Progenitor cell of endocrine pancreas (in vitro differentiated cells): ENCODE measurements around the gene GADD45A. TPM values are rescaled to one million over a fixed set of nuclear protein-coding genes. Genes with fewer than 3 reads are reported as not detected.

Experiments
- DNase-seq: peaks from one replicate; pipeline ENCODE4 v3.0.0; 2021; ENCODE audit warnings: low spot score; ENCODE audit not compliant: unreplicated experiment
- H3K27ac Mint-ChIP-seq: 2 replicates; pipeline ENCODE4 v1.8.0; 2021; ENCODE audit warnings: mild to moderate bottlenecking, moderate library complexity, mixed read lengths
- H3K27me3 Mint-ChIP-seq: 2 replicates; pipeline ENCODE4 v1.8.0; 2021; ENCODE audit warnings: mixed read lengths
- H3K36me3 Mint-ChIP-seq: 2 replicates; pipeline ENCODE4 v1.8.0; 2022; ENCODE audit warnings: mixed read lengths; ENCODE audit not compliant: insufficient read depth
- H3K4me1 Mint-ChIP-seq: 2 replicates; pipeline ENCODE4 v1.8.0; 2021; ENCODE audit warnings: low read depth, mixed read lengths
- H3K4me3 Mint-ChIP-seq: 2 replicates; pipeline ENCODE4 v1.8.0; 2021; ENCODE audit warnings: low read depth, mild to moderate bottlenecking, moderate library complexity, mixed read lengths
- H3K9me3 Mint-ChIP-seq: 2 replicates; pipeline ENCODE4 v1.8.0; 2021; ENCODE audit warnings: low read depth, mixed read lengths
- CTCF ChIP-seq: fragments of 200-600 bp; sonication (generic); IDR thresholded peaks from one replicate; pipeline ENCODE4 v1.5.0; 2021; ENCODE audit warnings: antibody characterized with exemption, mild to moderate bottlenecking; ENCODE audit not compliant: unreplicated experiment
- total RNA-seq: library from RNA; stranded (reverse); gene quantifications from 2 replicates; pipeline ENCODE4 v1.2.1, GENCODE V29; 2021

Gene GADD45A
- total RNA-seq, 1 donor from 2014 or later = 47.7 TPM

- no peak overlapping the region for H3K4me3 Mint-ChIP-seq
- H3K36me3 Mint-ChIP-seq = no peaks in the 10 kb centered on the region
- no peak overlapping the region for H3K27ac Mint-ChIP-seq
- H3K27me3 Mint-ChIP-seq = no peaks in the 10 kb centered on the region
- H3K9me3 Mint-ChIP-seq = peaks cover 3% of the 10 kb centered on the region
- no peak for TF ChIP-seq CTCF
- no peak for DNase-seq
- peaks cover 15% of the 10 kb centered on the region for H3K4me1 Mint-ChIP-seq
These were observed 11.7 kb downstream of the GADD45A start for GRCh38 chr1:67696708-67697107.

- H3K9me3 Mint-ChIP-seq = peaks cover 3% of the 10 kb centered on the region
- no peak for DNase-seq
- H3K27me3 Mint-ChIP-seq = no peaks in the 10 kb centered on the region
- no peak overlapping the region for H3K4me3 Mint-ChIP-seq
- H3K36me3 Mint-ChIP-seq = peaks cover 1% of the 10 kb centered on the region
- no peak for TF ChIP-seq CTCF
- peaks cover 14% of the 10 kb centered on the region for H3K4me1 Mint-ChIP-seq
- peak overlapping the region; percentile 96 for H3K27ac Mint-ChIP-seq
These were observed 15.2 kb downstream of the GADD45A start for GRCh38 chr1:67700220-67700619.

- peak; percentile 56 for TF ChIP-seq CTCF
- peak; percentile 27 for DNase-seq
- Mint-ChIP-seq H3K4me3 (no peak overlapping the region), H3K9me3 (peaks cover under 1% of the 10 kb centered on the region), H3K27ac (peak overlapping the region; percentile 96), H3K36me3 (peaks cover 3% of the 10 kb centered on the region), H3K4me1 (peaks cover 14% of the 10 kb centered on the region), H3K27me3 (no peaks in the 10 kb centered on the region)
These were observed 15.8 kb downstream of the GADD45A start for GRCh38 chr1:67700692-67701410.

- H3K4me3 Mint-ChIP-seq = no peak overlapping the region
- peaks cover 14% of the 10 kb centered on the region for H3K4me1 Mint-ChIP-seq
- no peaks in the 10 kb centered on the region for H3K9me3 Mint-ChIP-seq
- DNase-seq = no peak
- TF ChIP-seq CTCF = no peak
- H3K36me3 Mint-ChIP-seq = peaks cover 5% of the 10 kb centered on the region
- H3K27me3 Mint-ChIP-seq = no peaks in the 10 kb centered on the region
- H3K27ac Mint-ChIP-seq = no peak overlapping the region
These were observed 16.9 kb downstream of the GADD45A start for GRCh38 chr1:67701876-67702275.

- no peak for DNase-seq
- peaks cover 13% of the 10 kb centered on the region for H3K4me1 Mint-ChIP-seq
- peaks cover 7% of the 10 kb centered on the region for H3K36me3 Mint-ChIP-seq
- H3K4me3 Mint-ChIP-seq = no peak overlapping the region
- H3K9me3 Mint-ChIP-seq = no peaks in the 10 kb centered on the region
- H3K27me3 Mint-ChIP-seq = no peaks in the 10 kb centered on the region
- no peak for TF ChIP-seq CTCF
- no peak overlapping the region for H3K27ac Mint-ChIP-seq
These were observed 19.4 kb downstream of the GADD45A start for GRCh38 chr1:67704351-67704750.
